ENCODE results near the gene PNMA1. TPM values are rescaled to one million over a fixed set of nuclear protein-coding genes. Genes with fewer than 3 reads are reported as not detected.

Gene PNMA1
- total and polyA plus RNA-seq, 7 donors = 11.4 to 63.1 (median 33.5) TPM

GRCh38 chr14:73741386-73741875 is 27.2 kb upstream of the PNMA1 start:
- WGBS, 2 donors = 1 to 2% methylated on average over 12 of the region's 12 CpGs
- TF ChIP-seq POLR2A (IDR thresholded peaks at IDR 0.05) = no peak
- TF ChIP-seq EP300 (IDR thresholded peaks at IDR 0.05) = peak in 1 of 4 donors; percentile 22
- peak; percentile 21 to 66 (median 47) for TF ChIP-seq POLR2AphosphoS5 (IDR thresholded peaks at IDR 0.05)
- Histone ChIP-seq H3K27me3 (no peaks in the 10 kb centered on the region), H3K36me3 (peaks cover 23 to 35% (median 27%) of the 10 kb centered on the region in 4 donors), H3K4me1 (peaks cover 0 to 84% (median 81%) of the 10 kb centered on the region in 4 donors), H3K27ac (peak overlapping the region; percentile 87 to 100 (median 94)), H3K4me3 (peak overlapping the region; percentile 3 to 35 (median 30)), H3K9me3 (no peaks in the 10 kb centered on the region)
- intact Hi-C loops (cut with DNase I) = no loop called here
- peak; percentile 90 for DNase-seq

- no peaks in the 10 kb centered on the region for H3K27me3 ChIP-seq
- no peaks in the 10 kb centered on the region for H3K9me3 ChIP-seq
- peaks cover 0 to 78% (median 74%) of the 10 kb centered on the region in 4 donors for H3K4me1 ChIP-seq
- peak overlapping the region; percentile 87 to 100 (median 94) for H3K27ac ChIP-seq
- TF ChIP-seq POLR2AphosphoS5 (IDR thresholded peaks at IDR 0.05) = peak; percentile 13 to 40 (median 28)
- TF ChIP-seq EP300 (IDR thresholded peaks at IDR 0.05) = no peak
- peak overlapping the region; percentile 3 to 35 (median 30) for H3K4me3 ChIP-seq
- peak; percentile 91 for DNase-seq
- intact Hi-C loops (cut with DNase I) = no loop called here
- H3K36me3 ChIP-seq = peaks cover 24 to 41% (median 29%) of the 10 kb centered on the region in 4 donors
- WGBS, 2 donors = 6 to 42% methylated on average over 9 of the region's 9 CpGs
Measured at GRCh38 chr14:73740618-73741326, 26.6 kb upstream of the PNMA1 start.

- WGBS, 2 donors = 73 to 86% methylated on average over 12 of the region's 12 CpGs
- H3K27ac ChIP-seq = peak overlapping the region; percentile 87 to 100 (median 94)
- TF ChIP-seq POLR2AphosphoS5 (IDR thresholded peaks at IDR 0.05) = no peak
- no peak for TF ChIP-seq EP300 (IDR thresholded peaks at IDR 0.05)
- no peak for TF ChIP-seq POLR2A (IDR thresholded peaks at IDR 0.05)
- TF ChIP-seq CTCF (IDR thresholded peaks at IDR 0.05) = no peak
- no peaks in the 10 kb centered on the region for H3K9me3 ChIP-seq
- H3K36me3 ChIP-seq = peaks cover 28 to 48% (median 31%) of the 10 kb centered on the region in 4 donors
- H3K4me1 ChIP-seq = peaks cover 0 to 71% (median 67%) of the 10 kb centered on the region in 4 donors
- H3K27me3 ChIP-seq = no peaks in the 10 kb centered on the region
- intact Hi-C loops (cut with DNase I) = no loop called here
- no peak overlapping the region for H3K4me3 ChIP-seq
- peak; percentile 71 for DNase-seq
Measured at GRCh38 chr14:73739899-73740617, 25.9 kb upstream of the PNMA1 start.

DNA sequence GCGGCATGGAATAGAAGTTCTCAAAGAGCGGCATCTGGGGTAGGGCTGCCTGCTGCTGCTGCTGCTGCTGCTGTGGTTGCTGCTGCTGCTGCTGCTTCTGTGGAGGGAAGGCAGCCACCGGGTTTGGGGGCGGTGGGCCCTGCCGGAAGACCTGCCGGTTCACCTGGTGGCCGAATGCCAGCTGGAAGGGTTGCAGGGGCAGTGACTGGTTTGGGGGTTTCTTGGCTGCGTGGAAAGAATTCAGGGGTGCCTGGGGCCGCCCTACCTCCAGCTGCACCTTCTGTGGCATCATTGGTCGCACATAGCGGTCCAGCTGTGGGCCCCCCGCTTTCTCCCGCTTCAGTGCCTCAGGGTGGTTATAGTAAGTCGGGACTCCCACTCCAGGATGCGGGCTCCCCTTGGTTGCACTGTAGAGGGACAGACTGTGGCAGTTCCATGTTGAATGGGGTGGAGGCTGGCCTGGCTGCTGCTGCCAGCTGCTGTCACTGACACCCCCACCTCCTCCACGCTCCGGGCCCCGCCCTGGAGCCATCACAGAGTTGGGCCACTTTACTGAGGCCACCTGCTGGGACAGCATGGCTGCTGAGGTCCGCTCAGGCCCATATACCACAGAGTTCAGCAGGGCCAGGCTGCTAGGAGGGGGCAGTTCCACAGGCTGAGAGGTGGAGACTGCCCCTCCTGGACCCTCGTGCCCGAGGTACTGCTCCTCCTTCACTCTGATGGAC is 25.2 kb upstream of the PNMA1 start:
- WGBS, 2 donors = 78 to 88% methylated on average over 21 of the region's 21 CpGs
- Histone ChIP-seq H3K4me3 (no peak overlapping the region), H3K9me3 (no peaks in the 10 kb centered on the region), H3K27ac (peak overlapping the region; percentile 87 to 100 (median 94)), H3K27me3 (no peaks in the 10 kb centered on the region), H3K4me1 (peaks cover 0 to 64% (median 60%) of the 10 kb centered on the region in 4 donors), H3K36me3 (peaks cover 30 to 56% (median 33%) of the 10 kb centered on the region in 4 donors)
- TF ChIP-seq POLR2A (IDR thresholded peaks at IDR 0.05) (no peak), POLR2AphosphoS5 (IDR thresholded peaks at IDR 0.05) (no peak), CTCF (IDR thresholded peaks at IDR 0.05) (no peak), EP300 (IDR thresholded peaks at IDR 0.05) (no peak)
- intact Hi-C loops (cut with DNase I) = no loop called here
- peak; percentile 64 for DNase-seq

DNA sequence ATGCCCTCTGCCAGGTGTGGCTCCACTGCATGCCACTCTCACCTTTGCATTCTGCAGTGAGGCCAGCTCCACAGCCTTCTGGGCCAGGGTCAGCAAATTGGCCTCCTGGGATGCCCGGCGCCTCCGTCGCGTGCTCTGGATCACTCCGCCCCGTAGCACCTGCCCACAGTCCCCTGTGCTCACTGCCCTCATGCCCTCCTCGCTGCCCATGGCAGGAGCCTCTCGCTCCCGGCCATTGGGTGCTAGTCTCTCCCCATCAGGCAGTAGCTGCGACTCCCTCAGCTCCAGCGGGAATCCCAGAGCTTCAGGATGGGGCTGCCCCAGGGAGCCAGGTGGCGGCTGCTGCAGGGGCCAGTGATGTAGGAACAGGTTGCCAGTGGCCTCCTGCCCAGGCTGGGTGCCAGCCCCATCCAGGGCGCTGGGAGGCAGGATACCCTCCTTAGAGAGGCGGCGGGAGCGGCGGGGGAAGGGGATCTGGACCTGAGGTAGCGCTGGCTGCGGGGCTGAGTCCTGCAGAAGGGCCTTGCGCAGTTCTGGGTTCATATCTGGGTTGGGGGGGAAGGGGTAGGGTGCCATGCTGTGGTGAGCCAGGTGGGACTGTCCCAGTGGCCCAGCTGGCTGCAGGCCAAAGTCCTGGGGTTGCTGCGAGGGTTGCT is 24.5 kb upstream of the PNMA1 start:
- TF ChIP-seq CTCF (IDR thresholded peaks at IDR 0.05) = no peak
- no peak for TF ChIP-seq POLR2A (IDR thresholded peaks at IDR 0.05)
- no peak for TF ChIP-seq EP300 (IDR thresholded peaks at IDR 0.05)
- no peak for TF ChIP-seq POLR2AphosphoS5 (IDR thresholded peaks at IDR 0.05)
- H3K4me3 ChIP-seq = no peak overlapping the region
- H3K4me1 ChIP-seq = peaks cover 0 to 57% (median 53%) of the 10 kb centered on the region in 4 donors
- peaks cover 30 to 62% (median 35%) of the 10 kb centered on the region in 4 donors for H3K36me3 ChIP-seq
- intact Hi-C loops (cut with DNase I) = no loop called here
- 95 to 96% methylated on average over 22 of the region's 22 CpGs for WGBS, 2 donors
- DNase-seq = peak; percentile 64
- H3K27ac ChIP-seq = peak overlapping the region; percentile 87 to 100 (median 94)
- H3K27me3 ChIP-seq = no peaks in the 10 kb centered on the region
- no peaks in the 10 kb centered on the region for H3K9me3 ChIP-seq
